GM23248 (cell line): Measurements from ENCODE around the gene MN1. TPM values are rescaled to one million over a fixed set of nuclear protein-coding genes. Genes with fewer than 3 reads are reported as not detected.
A peak's percentile ranks its signal among the peaks of the same experiment; 100 is the strongest.

Source experiments
- DNase-seq: peaks from one replicate; pipeline ENCODE4 v3.0.0-alpha.2; 2015
- H2AFZ ChIP-seq: fragments of 200-600 bp; sonication (generic); 2 replicates; pipeline ENCODE4 v1.6.1; 2016; ENCODE audit warnings: antibody characterized with exemption
- H3F3A ChIP-seq: fragments of 200-600 bp; sonication (generic); 2 replicates; pipeline ENCODE4 v1.6.1; 2016; ENCODE audit warnings: mild to moderate bottlenecking, antibody characterized with exemption, mixed run types; ENCODE audit not compliant: insufficient read depth
- H3K27ac ChIP-seq: fragments of 200-600 bp; sonication (generic); 2 replicates; pipeline ENCODE4 v1.5.1; 2016; ENCODE audit warnings: mild to moderate bottlenecking
- H3K27me3 ChIP-seq: fragments of 200-600 bp; sonication (generic); replicated peaks from 2 replicates; pipeline ENCODE4 v1.6.1; 2016; ENCODE audit warnings: mild to moderate bottlenecking; ENCODE audit not compliant: insufficient read depth
- H3K36me3 ChIP-seq: fragments of 200-600 bp; sonication (generic); 2 replicates; pipeline ENCODE4 v1.6.1; 2016; ENCODE audit warnings: low read depth, mild to moderate bottlenecking
- H3K4me1 ChIP-seq: fragments of 200-600 bp; sonication (generic); 2 replicates; pipeline ENCODE4 v1.6.1; 2016; ENCODE audit warnings: mild to moderate bottlenecking; ENCODE audit not compliant: insufficient read depth
- H3K4me2 ChIP-seq: fragments of 200-600 bp; sonication (generic); one replicate; pipeline ENCODE4 v1.6.1; 2016; ENCODE audit warnings: mild to moderate bottlenecking; ENCODE audit not compliant: unreplicated experiment
- H3K4me3 ChIP-seq: fragments of 200-600 bp; sonication (generic); 2 replicates; pipeline ENCODE4 v1.5.1; 2016; ENCODE audit warnings: mild to moderate bottlenecking
- H3K79me2 ChIP-seq: fragments of 200-600 bp; sonication (generic); 2 replicates; pipeline ENCODE4 v1.6.1; 2016; ENCODE audit warnings: mild to moderate bottlenecking; ENCODE audit not compliant: insufficient read depth
- H3K9ac ChIP-seq: fragments of 200-600 bp; sonication (generic); 2 replicates; pipeline ENCODE4 v1.6.1; 2016; ENCODE audit warnings: mild to moderate bottlenecking
- H3K9me2 ChIP-seq: fragments of 200-600 bp; sonication (generic); 2 replicates; pipeline ENCODE4 v1.6.1; 2016; ENCODE audit warnings: mixed run types, mild to moderate bottlenecking, moderate library complexity; ENCODE audit not compliant: insufficient read depth
- H3K9me3 ChIP-seq: fragments of 200-600 bp; sonication (generic); one replicate; pipeline ENCODE4 v1.6.1; 2017; ENCODE audit warnings: low read depth
- H4K20me1 ChIP-seq: fragments of 200-600 bp; sonication (generic); 2 replicates; pipeline ENCODE4 v1.6.0; 2016; ENCODE audit not compliant: insufficient read depth
- EZH2 ChIP-seq: fragments of 200-600 bp; sonication (generic); IDR thresholded peaks from 2 replicates; pipeline ENCODE4 v1.6.1; 2018; ENCODE audit warnings: antibody characterized with exemption, mild to moderate bottlenecking; ENCODE audit not compliant: insufficient read depth, poor library complexity, severe bottlenecking
- EZH2phosphoT487 ChIP-seq: fragments of 200-600 bp; sonication (generic); IDR thresholded peaks from 2 replicates; pipeline ENCODE4 v1.6.1; 2018; ENCODE audit warnings: antibody characterized with exemption, moderate library complexity, mild to moderate bottlenecking, low read depth; ENCODE audit not compliant: insufficient read depth
- WGBS, 2 experiments: methylation state at CpG; one replicate each; pipeline ENCODE4 v1.1.6; 2015 to 2017; ENCODE audit warnings: low lambda C conversion rate in 2 of 2, low coverage in 1 of 2; ENCODE audit errors: missing lambda C conversion rate in 2 of 2; 5-methylcytosine and 5-hydroxymethylcytosine counted together
- in situ Hi-C: fragments of 300-500 bp; cut with MboI; formaldehyde crosslinking; loops from 2 replicates; pipeline ENCODE4 v1.15.0; 2020
- polyA plus RNA-seq: library from polyadenylated mRNA; unstranded; fragments of >200 nt; fragmentation: Nextera tagmentation; extraction: Ambion mirVana; gene quantifications from 2 replicates; pipeline ENCODE4 v1.2.1, GENCODE V29; 2016
- total RNA-seq: library from RNA; depleted of rRNA; stranded (reverse); fragments of >200 nt; shearing (Covaris generic); gene quantifications from 2 replicates; pipeline ENCODE4 v1.2.3, GENCODE V29; 2014

The MN1 gene
- total and polyA plus RNA-seq, 2 experiments from 2014 or later, result 4.2 to 24.8 TPM

- WGBS, 2 experiments, result 2% methylated on average over 58 to 65 of the region's 82 CpGs
- H3K9me2 ChIP-seq, result no peaks in the 10 kb centered on the region
- peak overlapping the region; percentile 82 for H2AFZ ChIP-seq
- peak overlapping the region; percentile 56 for H3K27ac ChIP-seq
- no peaks in the 10 kb centered on the region for H4K20me1 ChIP-seq
- H3K4me1 ChIP-seq, result peaks cover 5% of the 10 kb centered on the region; the same call in 1 of the 2 replicates
- H3K27me3 ChIP-seq, result no peaks in the 10 kb centered on the region
- H3K9me3 ChIP-seq, result no peaks in the 10 kb centered on the region
- no peak for TF ChIP-seq EZH2phosphoT487
- no peak for TF ChIP-seq EZH2
- in situ Hi-C loops, result loop anchor here (10.0 to 25.0 kb wide), 3 partner anchors 396 to 1046 kb away; no protein-coding TSS in a partner anchor
- DNase-seq, result peak; percentile 80
- H3K9ac ChIP-seq, result peak overlapping the region; percentile 85
- H3K4me2 ChIP-seq, result peak overlapping the region; percentile 85
- H3K4me3 ChIP-seq, result peak overlapping the region; percentile 85
- no peaks in the 10 kb centered on the region for H3F3A ChIP-seq
- H3K79me2 ChIP-seq, result peaks cover 53% of the 10 kb centered on the region
- H3K36me3 ChIP-seq, result no peaks in the 10 kb centered on the region; the same call in 1 of the 2 replicates
Observed at GRCh38 chr22:27800250-27801201, 1.0 kb downstream of the MN1 start.

GRCh38 chr22:27799827-27800249, 1.7 kb downstream of the MN1 start:
- peaks cover 11% of the 10 kb centered on the region for H3K4me1 ChIP-seq
- H4K20me1 ChIP-seq, result no peaks in the 10 kb centered on the region
- DNase-seq, result peak; percentile 85
- no peaks in the 10 kb centered on the region for H3K9me3 ChIP-seq
- in situ Hi-C loops, result loop anchor here (10.0 to 25.0 kb wide), 3 partner anchors 395 to 1045 kb away; no protein-coding TSS in a partner anchor
- peak overlapping the region; percentile 85 for H3K4me3 ChIP-seq
- no peaks in the 10 kb centered on the region for H3K27me3 ChIP-seq
- H3K36me3 ChIP-seq, result no peaks in the 10 kb centered on the region; the same call in 1 of the 2 replicates
- H3K79me2 ChIP-seq, result peaks cover 60% of the 10 kb centered on the region
- no peaks in the 10 kb centered on the region for H3F3A ChIP-seq
- 1 to 3% methylated on average over 40 of the region's 40 CpGs for WGBS, 2 experiments
- H3K4me2 ChIP-seq, result peak overlapping the region; percentile 85
- H3K9ac ChIP-seq, result peak overlapping the region; percentile 85
- H3K27ac ChIP-seq, result peak overlapping the region; percentile 56
- TF ChIP-seq EZH2 (no peak), EZH2phosphoT487 (no peak)
- no peaks in the 10 kb centered on the region for H3K9me2 ChIP-seq
- H2AFZ ChIP-seq, result peak overlapping the region; percentile 82; the same call in 1 of the 2 replicates

GRCh38 chr22:27799015-27799826, 2.3 kb downstream of the MN1 start:
- H3F3A ChIP-seq, result no peaks in the 10 kb centered on the region
- peaks cover 18% of the 10 kb centered on the region for H3K4me1 ChIP-seq
- 13 to 19% methylated on average over 57 to 62 of the region's 62 CpGs for WGBS, 2 experiments
- H3K4me3 ChIP-seq, result peak overlapping the region; percentile 85
- no peaks in the 10 kb centered on the region for H3K27me3 ChIP-seq
- H3K9me3 ChIP-seq, result no peaks in the 10 kb centered on the region
- in situ Hi-C loops, result no loop called here
- DNase-seq, result peak; percentile 72
- peak overlapping the region; percentile 85 for H3K9ac ChIP-seq
- H3K79me2 ChIP-seq, result peaks cover 66% of the 10 kb centered on the region
- no peaks in the 10 kb centered on the region for H3K9me2 ChIP-seq
- no peaks in the 10 kb centered on the region; the same call in 1 of the 2 replicates for H3K36me3 ChIP-seq
- H3K27ac ChIP-seq, result peak overlapping the region; percentile 56
- H2AFZ ChIP-seq, result 0 out of 2 replicates have a peak overlapping the region, but pooled peaks have one; percentile 18
- H4K20me1 ChIP-seq, result no peaks in the 10 kb centered on the region
- TF ChIP-seq EZH2phosphoT487, result no peak
- TF ChIP-seq EZH2, result no peak
- H3K4me2 ChIP-seq, result peak overlapping the region; percentile 85

- peak overlapping the region; percentile 85 for H3K4me3 ChIP-seq
- no peak overlapping the region for H3K9ac ChIP-seq
- peaks cover 73% of the 10 kb centered on the region for H3K79me2 ChIP-seq
- peaks cover 24% of the 10 kb centered on the region for H3K4me1 ChIP-seq
- H3K9me3 ChIP-seq, result no peaks in the 10 kb centered on the region
- no peaks in the 10 kb centered on the region; the same call in 1 of the 2 replicates for H3K36me3 ChIP-seq
- no peak overlapping the region for H2AFZ ChIP-seq
- DNase-seq, result no peak
- H3K27ac ChIP-seq, result no peak overlapping the region
- peak overlapping the region; percentile 85 for H3K4me2 ChIP-seq
- TF ChIP-seq EZH2phosphoT487 (no peak), EZH2 (no peak)
- H4K20me1 ChIP-seq, result no peaks in the 10 kb centered on the region
- H3F3A ChIP-seq, result no peaks in the 10 kb centered on the region
- in situ Hi-C loops, result no loop called here
- H3K9me2 ChIP-seq, result no peaks in the 10 kb centered on the region
- WGBS, 2 experiments, result 68 to 74% methylated on average over 26 to 42 of the region's 44 CpGs
- no peaks in the 10 kb centered on the region for H3K27me3 ChIP-seq
Observed at GRCh38 chr22:27798511-27799014, 3.0 kb downstream of the MN1 start.
